B cell (primary cell): ENCODE measurements around the gene CLEC2L. TPM values are rescaled to one million over a fixed set of nuclear protein-coding genes. Genes with fewer than 3 reads are reported as not detected.

Experiments used
- ATAC-seq: fragments of 200-7000 bp; cut with Tn5 transposase; one replicate; pipeline ENCODE4 v1.10.0; 2021; ENCODE audit warnings: low read depth, mild to moderate bottlenecking, moderate number of reproducible peaks, moderate library complexity
- CTCF ChIA-PET: fragments of 350-600 bp; sonication (Branson Sonifier 250); formaldehyde crosslinking; loops from one replicate; lab custom pipeline; 2021; ENCODE audit warnings: antibody characterized with exemption, inconsistent platforms; lab: Charles Lee
- POLR2A ChIA-PET: fragments of 350-600 bp; sonication (Branson Sonifier 250); formaldehyde crosslinking; loops from one replicate; lab custom pipeline; 2021; ENCODE audit warnings: antibody characterized with exemption; lab: Charles Lee
- DNase-seq: peaks from one replicate; pipeline ENCODE4 v3.0.0; 2013
- H2AFZ ChIP-seq: 2 replicates; pipeline ENCODE4 v1.6.1; 2012; ENCODE audit warnings: mild to moderate bottlenecking, low read depth, low read length; ENCODE audit not compliant: insufficient read depth, poor library complexity, severe bottlenecking
- H3K27ac ChIP-seq, 2 donors: 1 replicate in 1 of 2; 2 replicates in 1 of 2; pipeline ENCODE4 v1.5.1; 2012 to 2013; ENCODE audit warnings: low read length in 2 of 2, mild to moderate bottlenecking in 2 of 2, moderate library complexity in 1 of 2
- H3K27me3 ChIP-seq, 4 experiments: fragments of 200-600 bp in 1 of 4; sonication (generic) in 1 of 4; replicated peaks in 1 of 4; 1 replicate in 2 of 4; 2 replicates in 2 of 4; pipeline versions ENCODE4 v1.6.1 to v1.7.0; 2013 to 2016; ENCODE audit warnings: low read length in 3 of 4, mild to moderate bottlenecking in 2 of 4, mixed read lengths in 1 of 4, moderate library complexity in 1 of 4; ENCODE audit not compliant: insufficient read depth in 4 of 4, control insufficient read depth in 3 of 4; ENCODE audit errors: control extremely low read depth in 1 of 4
- H3K36me3 ChIP-seq, 2 experiments: replicated peaks in 1 of 2; 1 replicate in 1 of 2; 2 replicates in 1 of 2; pipeline versions ENCODE4 v1.6.1 to v1.7.1; 2013; ENCODE audit warnings: low read length in 1 of 2; ENCODE audit not compliant: insufficient read depth in 2 of 2, control insufficient read depth in 1 of 2; ENCODE audit errors: control extremely low read depth in 1 of 2, extremely low read depth in 1 of 2
- H3K4me1 ChIP-seq, 2 donors: fragments of 200-600 bp in 1 of 2; sonication (generic) in 1 of 2; 1 replicate in 1 of 2; 2 replicates in 1 of 2; pipeline versions ENCODE4 v1.5.1 to v1.6.1; 2013 to 2017; ENCODE audit warnings: low read length in 2 of 2; ENCODE audit not compliant: control insufficient read depth in 2 of 2, insufficient read depth in 2 of 2
- H3K4me2 ChIP-seq: replicated peaks from 2 replicates; pipeline ENCODE3; 2012; ENCODE audit warnings: mild to moderate bottlenecking, low read depth, low read length; ENCODE audit not compliant: poor library complexity, severe bottlenecking
- H3K4me3 ChIP-seq, 5 experiments: fragments of 200-600 bp in 1 of 5; sonication (generic) in 1 of 5; 1 replicate in 3 of 5; 2 replicates in 2 of 5; pipeline versions ENCODE4 v1.5.1 to v1.7.0; 2011 to 2016; ENCODE audit warnings: low read length in 4 of 5, mild to moderate bottlenecking in 4 of 5, low read depth in 2 of 5, control low read depth in 1 of 5, moderate library complexity in 1 of 5; ENCODE audit not compliant: insufficient read depth in 1 of 5; ENCODE audit errors: control extremely low read depth in 1 of 5, extremely low read depth in 1 of 5
- H3K79me2 ChIP-seq: fragments of 200-600 bp; sonication (generic); one replicate; pipeline ENCODE4 v1.6.0; 2016; ENCODE audit warnings: low read length; ENCODE audit not compliant: control insufficient read depth, insufficient read depth
- H3K9ac ChIP-seq: fragments of 200-600 bp; sonication (generic); 2 replicates; pipeline ENCODE4 v1.6.1; 2017; ENCODE audit warnings: mild to moderate bottlenecking, low read length, moderate library complexity
- H3K9me3 ChIP-seq, 3 donors: one replicate each; pipeline versions ENCODE4 v1.6.1 to v1.7.1; 2013; ENCODE audit warnings: low read length in 2 of 3; ENCODE audit not compliant: control insufficient read depth in 2 of 3, insufficient read depth in 1 of 3; ENCODE audit errors: control extremely low read depth in 1 of 3
- H4K20me1 ChIP-seq: 2 replicates; pipeline ENCODE4 v1.6.0; 2012; ENCODE audit warnings: mild to moderate bottlenecking, low read length; ENCODE audit not compliant: insufficient read depth, control insufficient read depth, poor library complexity, severe bottlenecking
- H3K27ac Mint-ChIP-seq: one replicate; pipeline ENCODE4 v1.8.0; 2021; ENCODE audit warnings: mixed read lengths
- H3K27me3 Mint-ChIP-seq: one replicate; pipeline ENCODE4 v1.8.0; 2021; ENCODE audit warnings: mixed read lengths
- H3K4me1 Mint-ChIP-seq: one replicate; pipeline ENCODE4 v1.8.0; 2021; ENCODE audit warnings: mixed read lengths
- H3K4me3 Mint-ChIP-seq: one replicate; pipeline ENCODE4 v1.8.0; 2021; ENCODE audit warnings: mixed read lengths
- H3K9me3 Mint-ChIP-seq: one replicate; pipeline ENCODE4 v1.8.0; 2022; ENCODE audit warnings: mixed read lengths; ENCODE audit not compliant: insufficient read depth
- EZH2 ChIP-seq: IDR thresholded peaks from 2 replicates; pipeline ENCODE4 v1.6.1; 2012; ENCODE audit warnings: borderline replicate concordance, low read depth, mild to moderate bottlenecking, moderate library complexity, low read length; ENCODE audit not compliant: insufficient read depth, poor library complexity, severe bottlenecking
- WGBS: methylation state at CpG from one replicate; pipeline ENCODE4 v1.1.5; 2013; ENCODE audit warnings: missing lambda C conversion rate; ENCODE audit not compliant: insufficient coverage; 5-methylcytosine and 5-hydroxymethylcytosine counted together
- intact Hi-C: fragments of 100-400 bp; cut with micrococcal nuclease; formaldehyde crosslinking; loops from one replicate; pipeline ENCODE4 v1.10.0; 2022
- polyA plus RNA-seq: library from polyadenylated mRNA; depleted of rRNA; stranded (reverse); fragments of >200 nt; gene quantifications from 2 replicates; pipeline ENCODE4 v1.2.3, GENCODE V29; 2012
- total RNA-seq, 2 donors: library from RNA; stranded (reverse); fragments of 120-200 nt in 1 of 2; gene quantifications; 1 replicate in 1 of 2; 2 replicates in 1 of 2; pipeline versions ENCODE4 v1.2.3 to v1.2.4, GENCODE V29; 2013 to 2022
- TF ChIP-seq, protein P1 (sequence below): fragments of 200-600 bp; IDR thresholded peaks from one replicate; pipeline ENCODE4 v1.8.0; 2022; ENCODE audit warnings: antibody characterized with exemption, mild to moderate bottlenecking

Gene CLEC2L
- total and polyA plus RNA-seq, 2 donors (not counting 1 experiment from before 2014, with no cell fraction given), result not detected

GRCh38 chr7:139572071-139572470 lies 48.6 kb downstream of the CLEC2L start:
- Histone ChIP-seq H3K4me3 (no peak overlapping the region), H3K4me2 (no peak overlapping the region), H3K4me1 (no peaks in the 10 kb centered on the region), H3K79me2 (no peaks in the 10 kb centered on the region), H3K36me3 (peaks cover 0 to 14% of the 10 kb centered on the region in 2 experiments), H2AFZ (no peak overlapping the region), H3K9me3 (no peaks in the 10 kb centered on the region), H4K20me1 (no peaks in the 10 kb centered on the region), H3K27ac (no peak overlapping the region), H3K9ac (no peak overlapping the region), H3K27me3 (no peaks in the 10 kb centered on the region)
- Mint-ChIP-seq H3K4me3 (no peak overlapping the region), H3K9me3 (no peaks in the 10 kb centered on the region), H3K4me1 (no peaks in the 10 kb centered on the region), H3K27me3 (no peaks in the 10 kb centered on the region), H3K27ac (no peak overlapping the region)
- TF ChIP-seq EZH2, result no peak
- TF ChIP-seq, protein P1, sequence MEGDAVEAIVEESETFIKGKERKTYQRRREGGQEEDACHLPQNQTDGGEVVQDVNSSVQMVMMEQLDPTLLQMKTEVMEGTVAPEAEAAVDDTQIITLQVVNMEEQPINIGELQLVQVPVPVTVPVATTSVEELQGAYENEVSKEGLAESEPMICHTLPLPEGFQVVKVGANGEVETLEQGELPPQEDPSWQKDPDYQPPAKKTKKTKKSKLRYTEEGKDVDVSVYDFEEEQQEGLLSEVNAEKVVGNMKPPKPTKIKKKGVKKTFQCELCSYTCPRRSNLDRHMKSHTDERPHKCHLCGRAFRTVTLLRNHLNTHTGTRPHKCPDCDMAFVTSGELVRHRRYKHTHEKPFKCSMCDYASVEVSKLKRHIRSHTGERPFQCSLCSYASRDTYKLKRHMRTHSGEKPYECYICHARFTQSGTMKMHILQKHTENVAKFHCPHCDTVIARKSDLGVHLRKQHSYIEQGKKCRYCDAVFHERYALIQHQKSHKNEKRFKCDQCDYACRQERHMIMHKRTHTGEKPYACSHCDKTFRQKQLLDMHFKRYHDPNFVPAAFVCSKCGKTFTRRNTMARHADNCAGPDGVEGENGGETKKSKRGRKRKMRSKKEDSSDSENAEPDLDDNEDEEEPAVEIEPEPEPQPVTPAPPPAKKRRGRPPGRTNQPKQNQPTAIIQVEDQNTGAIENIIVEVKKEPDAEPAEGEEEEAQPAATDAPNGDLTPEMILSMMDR, result no peak
- DNase-seq, result no peak
- ChIA-PET POLR2A (no interaction called here), CTCF (interaction anchor here (0.5 kb wide), 1 partner anchor 49 kb away, joined by 3 read pairs; no protein-coding TSS in a partner anchor)
- WGBS, result 98% methylated on average over 8 of the region's 15 CpGs
- ATAC-seq, result no peak
- intact Hi-C loops, result no loop called here

GRCh38 chr7:139572704-139573385 lies 49.4 kb downstream of the CLEC2L start:
- Histone ChIP-seq H2AFZ (no peak overlapping the region), H3K27ac (no peak overlapping the region), H3K4me1 (no peaks in the 10 kb centered on the region), H3K27me3 (no peaks in the 10 kb centered on the region), H3K4me2 (no peak overlapping the region), H3K4me3 (no peak overlapping the region), H3K9me3 (no peaks in the 10 kb centered on the region), H3K36me3 (peaks cover 0 to 14% of the 10 kb centered on the region in 2 experiments), H3K79me2 (no peaks in the 10 kb centered on the region), H4K20me1 (no peaks in the 10 kb centered on the region), H3K9ac (no peak overlapping the region)
- CTCF ChIA-PET, result no interaction called here
- no peak for TF ChIP-seq EZH2
- TF ChIP-seq, protein P1, result no peak
- Mint-ChIP-seq H3K4me3 (no peak overlapping the region), H3K27me3 (no peaks in the 10 kb centered on the region), H3K27ac (no peak overlapping the region), H3K9me3 (no peaks in the 10 kb centered on the region), H3K4me1 (no peaks in the 10 kb centered on the region)
- DNase-seq (no peak), ATAC-seq (no peak)
- 98% methylated on average over 25 of the region's 38 CpGs for WGBS
- intact Hi-C loops, result no loop called here
- POLR2A ChIA-PET, result interaction anchor here (0.7 kb wide), 1 partner anchor 211 kb away, joined by 7 read pairs; no protein-coding TSS in a partner anchor
